ENCODE results near the gene EID1.
"Not testable (repeated sequence)": the region's sequence is repeated elsewhere in the genome, so short reads cannot be mapped to it uniquely, and the experiment has no call there.

The EID1 gene

DNA sequence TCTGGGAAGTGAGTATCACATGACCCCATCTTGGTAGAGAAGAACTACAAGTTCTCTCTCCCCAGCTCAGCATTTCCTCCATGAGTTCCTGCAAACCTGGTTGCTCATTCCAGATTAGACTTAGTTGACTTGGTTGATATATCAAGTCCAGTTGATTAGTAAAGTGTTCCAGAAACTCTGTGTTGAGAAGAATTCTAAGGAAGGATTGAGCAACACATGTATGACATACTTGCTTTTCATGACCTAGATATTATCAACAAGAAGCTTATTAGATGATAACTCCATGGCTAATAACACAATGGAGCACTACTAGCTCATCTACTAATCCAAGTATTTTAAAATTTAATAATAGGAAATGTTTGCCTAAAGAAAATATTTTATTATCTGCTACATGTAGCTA, 6.4 kb upstream of the EID1 start:
- no peak for DNase-seq

GRCh38 chr15:48872632-48873031, 5.3 kb upstream of the EID1 start:
- DNase-seq: no peak

DNA sequence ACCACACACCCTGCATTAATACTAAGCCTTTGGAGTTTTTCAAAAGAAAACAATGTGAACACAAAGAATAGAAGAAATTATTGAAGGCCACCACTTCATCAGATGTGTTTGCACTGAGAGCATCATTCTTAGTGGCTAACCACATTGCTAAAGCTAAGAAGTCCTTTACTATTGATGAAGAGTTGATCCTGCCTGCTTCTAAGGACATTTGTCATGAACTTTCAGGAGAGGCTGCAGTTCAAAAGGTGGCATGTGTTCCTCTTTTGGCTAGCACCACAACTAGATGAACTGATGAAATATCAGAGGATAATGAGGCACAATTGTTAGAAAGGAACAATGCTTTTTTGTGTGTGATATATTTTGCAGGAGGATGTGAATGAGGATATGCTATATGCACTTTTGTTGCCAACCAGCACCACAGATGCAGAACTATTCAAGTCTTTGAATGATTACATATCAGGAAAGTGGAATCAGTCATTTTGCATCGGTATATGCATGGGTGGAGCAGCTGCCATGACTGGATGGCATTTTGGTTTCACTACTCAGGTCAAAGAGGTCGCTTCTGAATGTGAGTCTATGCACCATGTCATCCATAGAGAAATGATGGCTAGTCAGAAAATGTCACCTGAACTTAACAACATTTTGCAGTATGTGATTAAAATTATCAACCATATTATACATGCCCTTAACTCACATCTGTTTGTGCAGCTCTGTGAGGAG, 2.5 kb upstream of the EID1 start:
- DNase-seq: no peak

- DNase-seq: no peak
Measured at GRCh38 chr15:48876057-48876456, 1.9 kb upstream of the EID1 start.

DNA sequence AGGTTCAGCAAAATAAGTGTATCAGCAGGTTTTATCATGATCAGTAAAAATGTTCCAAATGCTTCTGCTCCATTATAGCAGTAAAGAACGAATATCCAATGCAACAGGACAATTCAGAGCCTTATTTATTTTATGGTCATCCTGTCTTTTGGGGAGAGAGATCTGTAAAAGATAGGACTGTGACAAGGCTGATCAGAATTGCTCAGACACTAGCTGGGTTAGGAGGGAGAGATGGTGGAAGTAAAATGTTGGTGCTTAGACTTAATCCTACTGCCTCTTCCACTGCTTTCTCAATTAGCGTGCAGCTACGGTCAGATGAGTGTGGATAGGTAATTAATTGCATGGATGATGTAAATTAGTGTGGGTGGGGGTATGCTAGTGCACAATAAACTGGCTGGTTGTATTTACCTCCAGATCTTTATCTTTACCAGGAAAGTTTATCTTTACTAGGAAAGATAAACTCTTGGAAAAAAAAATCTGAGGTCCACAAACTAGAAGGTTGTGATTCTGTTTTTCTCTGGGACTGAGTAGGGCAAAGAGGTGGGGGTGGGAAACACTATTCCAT, 2.2 kb downstream of the EID1 start:
- no peak for DNase-seq

- DNase-seq: no peak
Measured at GRCh38 chr15:48883699-48884098, 5.8 kb downstream of the EID1 start.

DNA sequence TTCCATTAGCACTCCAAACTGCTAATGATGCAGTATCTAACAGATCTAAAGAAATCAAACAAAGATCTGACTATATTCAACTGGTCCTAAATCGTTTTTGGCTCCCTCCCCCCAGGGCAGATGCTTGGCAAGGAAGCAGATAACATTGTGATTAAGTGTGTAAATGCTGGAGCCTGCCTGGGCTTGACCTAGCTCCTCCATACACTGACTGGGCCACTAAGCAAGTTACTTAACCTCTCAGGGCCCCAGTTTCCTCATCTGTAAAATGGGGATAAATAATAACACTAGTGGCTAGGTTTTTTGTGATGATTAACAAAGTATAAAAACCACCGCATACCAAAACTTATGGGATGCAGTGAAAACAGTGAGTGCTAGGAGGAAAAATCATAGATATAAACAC, 9.2 kb downstream of the EID1 start:
- no peak for DNase-seq

- no peak for DNase-seq
Measured at GRCh38 chr15:48888191-48888590, 10.3 kb downstream of the EID1 start.

DNA sequence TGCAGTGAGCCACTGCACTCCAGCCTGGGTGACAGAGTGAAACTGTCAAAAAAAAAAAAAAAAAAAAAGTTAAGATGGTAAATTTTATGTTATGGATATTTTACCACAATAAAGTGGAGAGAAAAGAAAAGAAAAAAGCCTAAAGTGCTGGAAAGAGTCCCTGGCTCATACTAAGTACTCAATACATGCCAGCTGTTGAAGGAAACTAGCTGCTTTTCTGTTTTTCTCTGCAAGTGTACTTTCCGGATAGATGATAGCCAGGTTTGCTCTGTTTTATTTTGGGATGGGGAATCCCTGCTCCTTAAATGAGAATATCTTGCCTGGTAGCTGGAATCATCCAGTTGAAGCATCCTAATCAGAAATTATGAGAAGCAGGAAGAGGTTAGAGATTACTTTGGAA, 10.9 kb downstream of the EID1 start:
- DNase-seq: no peak

DNA sequence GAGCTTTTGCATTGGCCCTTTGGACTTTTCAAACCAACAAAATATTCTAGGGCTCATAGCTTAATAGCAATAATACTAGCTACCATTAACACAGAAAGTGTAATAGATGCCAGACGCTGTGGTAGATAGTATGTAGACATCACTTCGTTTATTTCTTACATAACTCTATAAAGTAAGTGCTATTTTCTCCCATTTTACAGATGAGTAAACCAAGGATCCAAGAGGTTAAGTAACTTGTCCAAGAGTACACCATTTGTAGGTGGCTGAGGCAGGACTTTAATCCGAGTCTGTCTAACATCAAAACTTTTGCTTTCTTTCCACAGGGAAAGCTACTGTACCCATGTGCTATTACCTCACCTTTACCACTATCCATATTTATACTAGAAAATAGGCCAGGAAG, 12.0 kb downstream of the EID1 start:
- no peak for DNase-seq

- no peak for DNase-seq
Measured at GRCh38 chr15:48890375-48890972, 12.5 kb downstream of the EID1 start.

- DNase-seq: no peak
Measured at GRCh38 chr15:48891232-48891765, 13.4 kb downstream of the EID1 start.

DNA sequence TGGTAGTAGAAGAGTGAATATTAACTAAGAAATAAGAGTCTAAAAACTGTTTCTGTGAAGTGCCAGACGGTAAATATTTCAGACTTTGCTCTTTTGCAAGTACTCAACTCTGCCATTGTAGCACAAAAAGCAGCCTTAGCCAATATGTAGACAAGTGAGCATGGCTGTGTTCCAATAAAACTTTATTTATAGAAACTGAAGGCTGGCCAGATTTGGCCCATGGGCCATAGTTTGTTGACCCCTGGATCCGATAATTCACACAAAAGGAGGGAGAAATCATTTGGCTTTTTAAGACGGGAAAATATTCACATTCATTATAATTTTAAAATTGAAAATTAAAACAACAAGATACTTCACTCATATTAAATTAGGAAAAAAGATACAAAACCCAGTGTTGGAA, 15.4 kb downstream of the EID1 start:
- no peak for DNase-seq

GRCh38 chr15:48896869-48897814, 19.2 kb downstream of the EID1 start:
- DNase-seq: no peak

DNA sequence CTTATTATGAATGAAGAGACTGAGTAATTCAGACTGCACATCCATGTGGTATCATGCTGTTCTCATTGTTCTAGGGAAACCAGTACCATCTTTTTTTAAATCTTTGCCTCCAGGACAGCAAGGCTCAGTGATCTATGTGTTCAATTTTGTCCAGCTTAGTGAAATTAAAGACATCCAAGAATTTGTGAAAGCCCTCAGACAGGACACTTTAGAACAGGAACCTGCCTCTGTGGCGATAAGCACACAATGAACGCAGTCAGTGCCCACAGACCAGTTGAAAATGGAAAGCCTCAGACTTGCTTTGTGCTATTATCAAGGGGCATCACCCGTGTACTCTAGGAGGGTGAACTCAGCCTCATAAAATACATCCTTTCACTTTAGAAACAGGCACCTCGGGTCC, 20.1 kb downstream of the EID1 start:
- no peak for DNase-seq

- no peak for DNase-seq
Measured at GRCh38 chr15:48898446-48898845, 20.5 kb downstream of the EID1 start.

- no peak for DNase-seq
Measured at GRCh38 chr15:48899793-48900192, 21.9 kb downstream of the EID1 start.

GRCh38 chr15:48904758-48905157, 26.8 kb downstream of the EID1 start:
- DNase-seq: no peak

DNA sequence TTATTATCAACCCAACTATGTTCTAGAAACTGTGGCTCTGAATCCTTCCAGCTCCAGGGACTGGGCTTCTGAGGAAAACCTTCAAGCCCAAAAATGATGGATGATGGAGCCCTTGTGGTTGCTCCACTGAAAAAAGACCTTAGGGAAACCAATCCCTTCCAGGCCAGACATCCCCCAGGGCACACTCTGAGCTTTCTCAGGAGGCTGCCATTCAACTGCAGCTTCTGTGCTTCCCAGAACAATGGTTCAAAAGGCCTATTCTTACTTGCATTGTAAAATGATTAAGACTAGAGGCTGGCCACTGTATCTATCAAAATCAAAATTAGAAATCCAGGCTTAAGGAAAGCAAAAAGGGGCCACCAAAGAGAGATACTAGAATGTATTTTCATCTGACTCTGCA, 27.3 kb downstream of the EID1 start:
- no peak for DNase-seq

DNA sequence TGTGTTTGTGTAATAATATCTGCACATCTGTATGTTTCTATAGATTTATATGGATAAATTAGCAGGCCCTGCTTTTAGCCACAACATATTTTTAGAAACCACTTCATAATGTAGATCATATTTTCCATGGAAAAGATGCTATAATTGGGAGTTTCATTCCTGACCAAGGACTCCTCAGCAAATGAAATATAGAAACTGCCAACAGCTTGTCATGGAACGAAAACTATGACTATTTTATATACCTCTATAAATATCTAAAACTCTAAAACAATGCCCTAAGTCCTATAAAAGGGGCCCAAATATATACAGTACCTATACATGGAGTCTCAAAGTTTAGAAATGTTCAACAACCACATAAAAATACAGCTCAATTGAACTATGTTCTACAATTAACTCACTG, 27.9 kb downstream of the EID1 start:
- DNase-seq: no peak

GRCh38 chr15:48909313-48909712, 31.4 kb downstream of the EID1 start:
- not testable (repeated sequence) for DNase-seq

- not testable (repeated sequence) for DNase-seq
Measured at GRCh38 chr15:48910554-48910953, 32.6 kb downstream of the EID1 start.

DNA sequence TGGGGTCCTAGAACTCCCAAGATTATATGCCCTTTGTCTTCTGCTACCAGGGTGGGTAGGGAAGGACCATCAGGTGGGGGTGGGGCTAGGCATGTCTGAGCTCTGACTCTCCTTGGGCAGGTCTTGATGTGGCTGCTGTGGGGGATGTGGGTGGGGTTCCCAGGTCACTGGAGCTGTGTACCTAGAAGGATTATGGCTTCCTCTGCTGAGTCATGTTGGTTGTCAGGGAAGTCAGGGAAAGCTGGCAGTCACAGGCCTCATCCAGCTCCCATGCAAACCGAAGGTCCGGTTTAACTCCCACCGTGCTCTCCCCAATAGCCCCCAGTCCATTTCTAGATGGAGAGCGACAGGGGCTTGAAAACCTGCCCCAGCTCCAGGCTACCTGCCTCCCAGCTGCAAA, 35.2 kb downstream of the EID1 start:
- no peak for DNase-seq

All from DMS153 (cell line).